Measurements from ENCODE around the gene MKS1. TPM values are rescaled to one million over a fixed set of nuclear protein-coding genes. Genes with fewer than 3 reads are reported as not detected.

MKS1 gene
- total RNA-seq, 1 experiment from 2014 or later = 20.2 TPM

DNA sequence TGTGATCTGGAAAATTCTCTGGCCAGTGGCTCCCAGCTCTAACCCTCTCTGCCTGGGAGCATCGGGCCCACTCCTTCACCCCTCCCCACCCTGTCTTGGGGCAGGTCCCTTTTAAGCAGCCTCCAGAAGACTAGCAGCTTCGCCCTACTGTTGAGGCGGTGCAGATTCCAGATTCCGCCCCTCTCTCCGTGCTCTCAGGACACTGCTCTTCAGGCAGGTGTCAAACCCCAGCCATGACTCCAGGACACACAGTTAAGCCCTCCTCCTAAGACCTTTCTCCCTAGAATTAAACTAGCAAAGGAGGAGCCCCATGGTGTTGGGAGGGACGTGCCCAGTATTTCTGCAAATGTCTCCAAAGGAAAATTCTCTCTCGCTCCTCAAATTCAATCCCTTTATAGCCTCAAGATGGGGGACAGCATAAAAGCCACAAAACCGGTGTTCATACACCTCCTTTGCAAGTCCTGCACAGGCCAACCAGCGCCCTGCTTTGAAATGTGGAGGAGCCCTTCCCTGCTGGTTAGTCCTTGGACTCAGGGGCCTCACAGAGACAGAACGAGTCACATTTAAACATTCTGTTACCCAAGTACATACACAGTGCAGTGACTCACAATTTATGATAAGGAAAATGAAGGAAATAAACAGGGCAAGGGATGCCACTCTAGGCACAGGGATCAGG is 26.5 kb upstream of the MKS1 start:
- DNase-seq (ENCODE audit: extremely low read depth, low read depth) = no peak

DNA sequence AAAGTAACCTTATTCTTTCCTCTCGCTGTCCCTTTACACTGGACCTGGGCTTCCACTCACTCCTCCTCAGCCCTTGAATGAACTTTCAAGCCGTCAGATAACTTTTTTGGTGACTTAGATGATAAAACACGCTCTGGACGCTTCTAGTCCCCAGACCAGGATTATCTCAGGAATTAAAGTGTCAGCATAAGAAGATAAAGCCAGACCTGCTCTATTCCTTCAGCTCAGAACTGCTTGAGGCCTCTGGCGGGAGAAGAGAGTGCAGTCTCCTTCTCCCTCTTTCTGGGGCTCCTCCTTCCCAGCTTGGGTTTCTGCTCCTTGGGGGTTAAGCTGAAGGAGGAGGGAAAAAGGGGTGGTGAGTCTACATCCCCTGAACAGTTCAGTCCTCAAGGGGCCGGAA is 25.9 kb upstream of the MKS1 start:
- no peak for DNase-seq (ENCODE audit: extremely low read depth, low read depth)

DNA sequence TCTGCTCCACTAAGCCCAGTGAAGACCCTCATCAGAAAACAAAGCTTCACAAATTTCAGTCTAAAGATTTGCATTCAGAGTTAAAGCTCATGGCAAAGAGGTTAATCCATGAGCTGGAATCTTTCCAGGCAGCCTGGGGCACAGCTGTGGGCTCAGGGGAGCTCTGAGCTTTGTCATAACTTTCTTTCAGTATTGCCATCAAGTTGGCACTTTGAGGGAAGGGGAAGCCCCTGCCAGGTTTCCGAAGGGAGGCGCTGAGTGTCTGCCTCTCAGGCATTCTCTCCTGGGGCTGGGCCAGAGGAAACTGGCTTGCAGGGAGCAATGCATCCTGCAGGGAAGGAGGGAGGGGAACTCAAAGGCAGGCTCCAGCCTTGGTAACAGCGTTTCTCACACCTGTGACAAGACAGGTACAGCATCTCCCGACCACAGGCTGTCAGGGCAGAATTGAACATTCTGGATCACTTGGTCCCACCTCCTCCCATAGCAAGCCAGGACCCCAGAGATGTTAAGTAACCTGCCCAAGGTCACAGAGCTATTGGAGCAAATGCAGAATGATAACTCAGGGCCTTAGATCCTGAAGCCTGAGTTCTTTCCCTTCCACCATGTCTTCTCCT is 23.2 kb upstream of the MKS1 start:
- DNase-seq (ENCODE audit: extremely low read depth, low read depth) = no peak

DNA sequence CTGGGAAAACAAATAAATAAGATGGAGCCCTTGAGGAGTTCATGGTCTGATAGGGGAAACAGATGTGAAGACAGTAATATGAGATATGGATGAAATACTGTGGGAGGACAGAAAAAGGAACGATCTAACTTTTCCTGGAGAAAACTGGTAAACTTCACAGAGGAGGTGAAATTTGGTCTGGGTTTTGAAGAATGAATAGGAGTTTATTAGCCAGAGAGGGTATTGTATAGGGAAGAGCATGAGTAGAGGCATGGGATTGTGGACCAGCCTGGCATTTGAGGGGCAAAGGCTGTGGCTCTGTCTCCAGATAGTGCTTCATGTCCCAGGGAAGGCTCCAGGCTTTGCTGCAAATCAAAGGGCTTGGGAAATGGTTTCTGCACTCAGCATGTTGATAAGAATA is 20.9 kb upstream of the MKS1 start:
- no peak for DNase-seq (ENCODE audit: extremely low read depth, low read depth)

DNA sequence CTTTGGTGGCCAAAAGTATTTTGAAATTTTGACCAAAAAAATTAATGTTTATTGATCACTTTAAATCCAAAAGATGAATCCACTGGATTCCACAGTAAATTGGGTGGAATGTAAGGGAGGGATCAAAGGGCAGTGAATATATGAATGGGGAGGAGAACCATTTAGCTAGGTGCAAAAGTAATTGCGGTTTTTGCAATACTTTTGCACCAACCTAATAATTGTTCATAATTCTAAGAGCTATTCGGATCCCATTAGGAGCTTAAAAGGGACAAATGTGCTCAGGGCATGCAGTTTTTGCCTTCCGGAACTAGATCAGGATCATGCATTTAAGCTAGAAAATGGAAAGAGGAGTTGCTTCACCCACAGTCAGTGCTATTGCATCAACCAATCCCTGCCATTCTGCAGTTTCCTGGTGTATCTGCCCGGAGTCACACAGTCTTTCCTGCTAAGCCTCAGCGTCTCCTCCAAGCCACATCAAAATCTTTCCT is 19.1 kb upstream of the MKS1 start, which contains the start of gene LPO:
Gene LPO, plus strand, starts transcription at position 438 of the 488 bp plus-strand sequence. CDS start 4,396 bp downstream, outside the sequence.
- DNase-seq (ENCODE audit: extremely low read depth, low read depth) = no peak

GRCh38 chr17:58236394-58236793 is 17.3 kb upstream of the MKS1 start:
- no peak for DNase-seq (ENCODE audit: extremely low read depth, low read depth)

GRCh38 chr17:58235821-58236220 is 16.8 kb upstream of the MKS1 start:
- no peak for DNase-seq (ENCODE audit: extremely low read depth, low read depth)

DNA sequence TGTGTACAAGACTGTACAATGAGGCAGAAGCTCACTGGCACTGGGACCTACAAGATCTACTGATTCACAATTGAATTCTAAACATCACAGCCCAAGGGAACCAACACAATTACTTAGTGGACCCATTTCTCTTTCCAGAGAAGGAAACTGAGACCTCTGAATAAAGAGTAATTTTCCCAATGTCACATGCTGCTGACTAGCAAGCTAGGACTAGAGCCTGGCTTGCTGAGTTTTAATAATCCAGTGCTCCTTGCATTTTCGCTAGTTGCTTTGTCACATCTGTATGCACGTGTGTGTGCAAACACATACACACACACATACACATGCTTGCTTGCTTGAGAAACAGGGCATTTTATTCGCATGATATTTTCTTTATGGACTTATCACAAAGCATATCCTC is 15.5 kb upstream of the MKS1 start:
- DNase-seq (ENCODE audit: extremely low read depth, low read depth) = no peak

GRCh38 chr17:58233543-58233942 is 14.5 kb upstream of the MKS1 start:
- no peak for DNase-seq (ENCODE audit: extremely low read depth, low read depth)

DNA sequence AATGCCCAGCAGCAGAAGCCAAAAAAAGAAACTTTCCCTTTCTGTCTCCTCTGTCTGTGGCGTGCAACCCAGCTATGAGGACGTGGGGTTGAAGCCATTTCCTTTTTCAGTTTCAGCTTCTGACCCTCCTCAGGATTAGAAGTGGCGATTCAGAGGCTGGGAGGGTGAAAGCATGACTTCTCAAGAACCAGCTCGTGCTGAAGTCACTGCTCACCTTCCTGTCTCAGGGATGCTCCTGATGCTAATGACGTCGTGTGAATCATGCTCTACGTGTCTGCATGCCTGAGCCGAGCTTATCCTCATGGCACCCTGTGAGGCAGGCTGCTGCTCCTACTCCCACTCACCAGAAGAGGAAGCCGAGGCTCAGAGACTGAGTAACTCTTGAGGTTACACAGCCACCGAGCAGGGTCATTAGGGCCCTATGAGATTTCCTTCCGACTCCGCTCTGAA is 13.7 kb upstream of the MKS1 start:
- DNase-seq (ENCODE audit: extremely low read depth, low read depth) = no peak

- no peak for DNase-seq (ENCODE audit: extremely low read depth, low read depth)
These were observed 12.6 kb upstream of the MKS1 start for GRCh38 chr17:58231641-58232040.

- DNase-seq (ENCODE audit: extremely low read depth, low read depth) = no peak
These were observed 10.8 kb upstream of the MKS1 start for GRCh38 chr17:58229881-58230280.

DNA sequence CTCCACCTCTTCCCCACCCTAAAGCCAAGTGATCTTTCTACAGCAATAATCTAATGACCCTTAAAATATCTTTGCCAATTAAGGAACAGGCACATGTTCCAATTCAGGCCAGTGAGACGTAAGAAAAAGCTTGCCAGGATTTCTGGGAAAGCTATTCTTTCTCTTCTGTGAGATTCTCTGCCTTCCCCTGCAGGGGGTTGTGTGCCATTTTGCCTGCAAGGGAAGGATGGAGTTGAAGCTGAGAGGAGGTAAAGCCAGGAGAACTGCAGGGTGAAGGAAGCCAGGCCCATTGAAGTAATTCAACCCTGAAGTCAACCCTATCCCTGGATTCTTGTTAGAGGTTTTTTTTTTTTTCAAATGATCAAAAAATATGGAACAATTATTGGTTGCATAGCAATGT is 10.3 kb upstream of the MKS1 start:
- DNase-seq (ENCODE audit: extremely low read depth, low read depth) = no peak

GRCh38 chr17:58228679-58229078 is 9.6 kb upstream of the MKS1 start:
- no peak for DNase-seq (ENCODE audit: extremely low read depth, low read depth)

- no peak for DNase-seq (ENCODE audit: extremely low read depth, low read depth)
These were observed 8.7 kb upstream of the MKS1 start for GRCh38 chr17:58227733-58228132.

- no peak for DNase-seq (ENCODE audit: extremely low read depth, low read depth)
These were observed 5.3 kb upstream of the MKS1 start for GRCh38 chr17:58224315-58224714.

GRCh38 chr17:58219789-58220183 is 731 bp upstream of the MKS1 start:
- no peak for DNase-seq (ENCODE audit: extremely low read depth, low read depth)

- no peak for DNase-seq (ENCODE audit: extremely low read depth, low read depth)
These were observed 1.3 kb downstream of the MKS1 start for GRCh38 chr17:58217766-58218165.

DNA sequence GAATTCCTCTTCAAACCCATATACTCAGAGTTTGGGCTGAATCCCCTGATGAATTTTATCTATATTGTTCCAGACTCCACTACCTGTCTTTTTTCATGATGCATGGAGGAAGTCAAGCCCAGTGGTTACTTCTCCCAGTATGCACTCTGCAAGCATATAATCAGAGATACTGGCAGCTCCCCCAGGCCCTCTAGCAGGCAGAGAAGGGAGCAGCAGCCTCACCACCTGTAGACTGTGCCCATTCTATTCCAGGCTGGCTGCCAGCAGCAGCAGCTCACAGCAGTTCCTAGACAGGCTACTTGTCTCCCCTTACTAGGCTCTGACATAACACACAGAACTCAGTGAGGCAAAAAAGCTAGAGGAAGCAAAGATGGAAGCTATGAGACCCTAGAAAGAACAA is 3.4 kb downstream of the MKS1 start:
- no peak for DNase-seq (ENCODE audit: extremely low read depth, low read depth)

GRCh38 chr17:58210922-58211321 is 8.1 kb downstream of the MKS1 start:
- no peak for DNase-seq (ENCODE audit: extremely low read depth, low read depth)

DNA sequence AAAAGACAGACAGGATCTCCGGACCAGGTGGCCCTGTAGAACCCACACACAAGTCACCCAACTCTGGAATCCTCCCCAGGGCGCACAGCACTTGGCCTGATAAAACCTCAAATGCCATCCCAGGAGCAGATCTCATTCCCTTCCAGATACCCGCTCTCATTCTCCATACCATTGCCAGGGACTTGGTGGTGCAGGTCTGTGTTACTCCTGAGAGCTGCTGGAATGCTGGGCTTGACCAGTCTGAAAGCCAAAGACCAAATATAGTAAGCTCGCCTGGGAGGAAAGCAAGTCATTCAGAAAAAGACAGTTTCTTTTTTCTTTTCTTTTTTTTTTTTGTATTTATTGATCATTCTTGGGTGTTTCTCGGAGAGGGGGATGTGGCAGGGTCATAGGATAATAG is 10.7 kb downstream of the MKS1 start:
- no peak for DNase-seq (ENCODE audit: extremely low read depth, low read depth)

DNA sequence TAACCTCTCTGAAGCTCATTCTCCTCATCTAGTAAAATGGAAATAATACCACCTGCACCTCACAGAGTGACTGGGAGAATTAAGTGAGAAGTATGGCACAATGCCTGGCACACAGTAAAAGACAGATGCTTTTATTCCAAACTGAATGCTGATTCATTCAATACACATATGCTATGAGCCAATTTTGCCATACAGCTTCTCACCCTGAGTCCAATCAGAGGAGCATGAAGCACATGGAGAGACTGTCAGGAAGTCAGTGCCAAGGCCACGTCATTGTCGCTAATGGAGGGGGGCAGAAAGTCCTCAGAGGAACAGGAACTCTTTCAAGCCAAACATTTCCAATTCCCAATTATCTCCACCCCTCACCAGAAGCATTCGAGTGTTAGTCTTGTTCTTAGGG is 11.6 kb downstream of the MKS1 start:
- no peak for DNase-seq (ENCODE audit: extremely low read depth, low read depth)
